Adrenal gland (tissue), 5 donors: ENCODE data around the gene HS6ST2.

Source experiments
- CTCF ChIP-seq, 6 experiments: fragments of 450-650 bp in 4 of 6; fragments of 200-600 bp in 2 of 6; sonication (generic) in 1 of 6; IDR thresholded peaks; 1 replicate in 5 of 6; 2 replicates in 1 of 6; pipeline versions ENCODE4 v1.5.1 to v1.8.0; 2016 to 2021; ENCODE audit warnings: antibody characterized with exemption in 6 of 6, mild to moderate bottlenecking in 2 of 6, moderate library complexity in 1 of 6
- POLR2A ChIP-seq, 2 donors: fragments of 450-650 bp; IDR thresholded peaks; one replicate each; pipeline ENCODE4 v1.6.1; 2017; ENCODE audit warnings: antibody characterized with exemption in 2 of 2, mild to moderate bottlenecking in 2 of 2, moderate library complexity in 1 of 2
- donor health status: DM: no; HTN: no; CAD: no.

GRCh38 chrX:132778917-132779316 lies 179.5 kb downstream of the HS6ST2 start:
- TF ChIP-seq CTCF (IDR thresholded peaks at IDR 0.05) (no peak), POLR2A (IDR thresholded peaks at IDR 0.05) (no peak)
